ENCODE results near the gene CSNK2B. TPM values are rescaled to one million over a fixed set of nuclear protein-coding genes. Genes with fewer than 3 reads are reported as not detected.

The CSNK2B gene
- total and polyA plus RNA-seq, 9 of the 15 experiments (the other 6 are each of a cell fraction or from before 2014, with no cell fraction given), result 120 to 1,126 (median 529) TPM

GRCh38 chr6:31651602-31652191 lies 14.2 kb upstream of the CSNK2B start:
- ATAC-seq (peak; percentile 82), DNase-seq (ENCODE audit: extremely low read depth in 1 of 4, low spot score in 3 of 4) (peak in 2 of 4 experiments; percentile 90 to 94)
- BruUV-seq (replicated peaks), result TSS peak; percentile 80
- TF ChIP-seq E2F1 (CRISPR knock-in tag; IDR thresholded peaks at IDR 0.05) (peak; percentile 65; the same call in 1 of the 2 replicates), SIN3A (IDR thresholded peaks at IDR 0.05; ENCODE audit: borderline replicate concordance in 2 of 2, control insufficient read depth in 1 of 2, low read depth in 2 of 2, low read length in 2 of 2) (peak in 1 of 2 experiments; percentile 90; a peak in 2 of 4 replicates), SP2 (IDR thresholded peaks at IDR 0.05; ENCODE audit: extremely low read depth, low read depth, low read length, poor library complexity, severe bottlenecking) (no peak), NR1H2 (CRISPR knock-in tag; IDR thresholded peaks at IDR 0.05) (no peak), MCM5 (IDR thresholded peaks at IDR 0.05; ENCODE audit: low read depth) (no peak), ZNF79 (CRISPR knock-in tag; IDR thresholded peaks at IDR 0.05; ENCODE audit: low read depth) (0 out of 2 replicates have a peak, but pooled peaks have one; percentile 37), SP1 (CRISPR knock-in tag; IDR thresholded peaks at IDR 0.05) (no peak), THAP12 (CRISPR knock-in tag; IDR thresholded peaks at IDR 0.05) (peak; percentile 91), RCOR1 (IDR thresholded peaks at IDR 0.05; ENCODE audit: borderline replicate concordance in 1 of 2, low read depth in 2 of 2, low read length in 2 of 2) (peak; percentile 17 to 51; a peak in 2 of 4 replicates), ZNF77 (CRISPR knock-in tag; IDR thresholded peaks at IDR 0.05) (no peak), JUN (IDR thresholded peaks at IDR 0.05; ENCODE audit: borderline replicate concordance, low read depth, low read length) (no peak; the same call in 1 of the 2 replicates), JUN (CRISPR knock-in tag; IDR thresholded peaks at IDR 0.05; ENCODE audit: borderline replicate concordance) (no peak), ZBTB49 (CRISPR knock-in tag; IDR thresholded peaks at IDR 0.05; ENCODE audit: borderline replicate concordance) (0 out of 2 replicates have a peak, but pooled peaks have one; percentile 71), ZNF143 (CRISPR knock-in tag; IDR thresholded peaks at IDR 0.05) (peak; percentile 11; the same call in 1 of the 2 replicates), ARHGAP35 (IDR thresholded peaks at IDR 0.05; ENCODE audit: partially characterized antibody) (no peak)

More at GRCh38 chr6:31651602-31652191, 14.2 kb upstream of the CSNK2B start:
- peak overlapping the region; percentile 94 for H2AFZ ChIP-seq (ENCODE audit: low read depth, low read length)
- H3K27me3 ChIP-seq (ENCODE audit: control insufficient read depth in 2 of 2, insufficient read depth in 2 of 2, low read length in 2 of 2), result no peaks in the 10 kb centered on the region
- intact Hi-C loops (cut with micrococcal nuclease) (loop anchor here (1.0 kb wide), 5 partner anchors 9 to 212 kb away; partner anchors contain the start of genes C6orf47 and DDX39B), in situ Hi-C loops (cut with MboI) (no loop called here)
- H3K9me3 ChIP-seq (replicated peaks; ENCODE audit: control insufficient read depth, insufficient read depth, low read depth, low read length), result no peaks in the 10 kb centered on the region
- peak; percentile 87 for FAIRE-seq
- H3K4me3 ChIP-seq, result peak overlapping the region; percentile 73
- H4K20me1 ChIP-seq (replicated peaks; ENCODE audit: control insufficient read depth, insufficient read depth, low read length), result peaks cover 2% of the 10 kb centered on the region
- H3K27ac ChIP-seq (ENCODE audit: extremely low read depth, low read depth, low read length), result peak overlapping the region; percentile 98
- WGBS (ENCODE audit: insufficient coverage, low coverage, missing lambda C conversion rate), result 2% methylated on average over 29 of the region's 29 CpGs
- H3K9ac ChIP-seq (ENCODE audit: insufficient read depth in 1 of 2, low read depth in 2 of 2, low read length in 2 of 2), result peak overlapping the region; percentile 95 to 97
- peaks cover 65% of the 10 kb centered on the region for H3K36me3 ChIP-seq (ENCODE audit: control insufficient read depth, insufficient read depth, low read length)
- peaks cover 72% of the 10 kb centered on the region for H3K79me2 ChIP-seq (ENCODE audit: control insufficient read depth, insufficient read depth, low read length)
- H3K9me1 ChIP-seq (ENCODE audit: control insufficient read depth, insufficient read depth, low read length), result no peaks in the 10 kb centered on the region
- H3K4me2 ChIP-seq (ENCODE audit: insufficient read depth, low read length), result peak overlapping the region; percentile 90
- ChIA-PET CTCF (ENCODE audit: low intra/inter-chr PET ratio) (no interaction called here), POLR2A (interaction anchor here (0.7 to 8.5 kb wide), 47 partner anchors 11 to 1724 kb away, joined by 3 to 267 read pairs (median 8); partner anchors contain the start of genes C6orf47, CSNK2B, DDX39B and GPANK1)
- peaks cover 14 to 15% of the 10 kb centered on the region in 2 experiments for H3K4me1 ChIP-seq (replicated peaks in 1 of 2; ENCODE audit: control insufficient read depth in 2 of 2, insufficient read depth in 2 of 2, low read length in 2 of 2)
